ENCODE results near the gene RNF225.

RNF225 gene

DNA sequence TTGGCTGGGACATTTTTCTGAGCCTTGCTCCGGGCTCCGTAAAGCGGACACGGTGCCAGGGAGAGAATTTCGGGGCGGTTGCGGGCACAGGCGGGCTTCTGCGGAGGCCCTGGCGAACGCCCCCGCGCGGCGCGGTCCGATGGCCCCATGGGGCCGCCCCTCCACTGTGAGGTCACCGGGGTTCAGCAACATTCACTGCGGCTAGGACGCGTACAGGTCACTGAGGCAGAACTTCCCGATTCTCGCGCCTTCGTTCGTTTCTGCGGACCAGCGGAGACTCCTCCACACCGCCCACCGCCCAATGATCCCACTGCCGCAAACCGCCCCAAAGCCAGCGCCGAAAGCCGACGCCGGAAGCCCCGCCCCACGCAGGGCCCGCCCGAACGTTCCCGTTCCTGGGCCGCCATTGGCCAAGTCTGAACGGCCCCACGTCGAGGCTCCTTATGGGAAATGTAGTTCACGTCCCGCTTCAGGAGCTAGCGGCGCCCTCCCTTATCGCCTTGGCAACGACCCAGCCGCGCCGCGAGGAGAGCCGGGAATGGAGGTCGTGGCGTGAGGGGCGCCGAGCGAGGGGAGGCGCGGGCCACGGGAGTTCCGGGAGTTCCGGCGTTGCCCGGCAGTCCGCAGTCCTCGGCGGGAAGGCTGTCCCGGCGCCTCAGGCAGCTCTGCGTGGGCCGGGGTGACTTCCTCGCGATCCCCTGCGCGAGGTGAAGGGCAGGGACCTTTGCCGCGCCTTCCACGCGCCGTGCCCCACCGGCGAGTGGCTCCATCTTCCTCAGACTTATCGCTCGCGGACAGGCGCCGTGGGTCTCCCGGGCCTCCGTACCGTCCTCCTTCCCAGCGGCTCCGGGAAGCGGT lies 12.9 kb downstream of the RNF225 start, which contains the start of gene ZNF584:
Gene ZNF584 (plus strand): TSS at position 498 of the 858 bp plus-strand sequence. CDS start 499 bp downstream, outside the sequence.
- peak within 1 kb of the TSS; percentile 91 for H3K4me2 ChIP-seq (ENCODE audit: low read depth, low read length, poor library complexity, severe bottlenecking)
- H3K4me3 ChIP-seq (ENCODE audit: low read length, poor library complexity, severe bottlenecking) = peak within 1 kb of the TSS; percentile 86
- no peaks in the 10 kb centered on the region for H3K9me2 ChIP-seq (replicated peaks; ENCODE audit: low read depth, low read length)
- no peaks in the 10 kb centered on the region for H3K36me3 ChIP-seq (ENCODE audit: insufficient read depth, low read length)
- TF ChIP-seq EZH2phosphoT487 (IDR thresholded peaks at IDR 0.05; ENCODE audit: borderline replicate concordance) = no peak
- TF ChIP-seq, protein P1, sequence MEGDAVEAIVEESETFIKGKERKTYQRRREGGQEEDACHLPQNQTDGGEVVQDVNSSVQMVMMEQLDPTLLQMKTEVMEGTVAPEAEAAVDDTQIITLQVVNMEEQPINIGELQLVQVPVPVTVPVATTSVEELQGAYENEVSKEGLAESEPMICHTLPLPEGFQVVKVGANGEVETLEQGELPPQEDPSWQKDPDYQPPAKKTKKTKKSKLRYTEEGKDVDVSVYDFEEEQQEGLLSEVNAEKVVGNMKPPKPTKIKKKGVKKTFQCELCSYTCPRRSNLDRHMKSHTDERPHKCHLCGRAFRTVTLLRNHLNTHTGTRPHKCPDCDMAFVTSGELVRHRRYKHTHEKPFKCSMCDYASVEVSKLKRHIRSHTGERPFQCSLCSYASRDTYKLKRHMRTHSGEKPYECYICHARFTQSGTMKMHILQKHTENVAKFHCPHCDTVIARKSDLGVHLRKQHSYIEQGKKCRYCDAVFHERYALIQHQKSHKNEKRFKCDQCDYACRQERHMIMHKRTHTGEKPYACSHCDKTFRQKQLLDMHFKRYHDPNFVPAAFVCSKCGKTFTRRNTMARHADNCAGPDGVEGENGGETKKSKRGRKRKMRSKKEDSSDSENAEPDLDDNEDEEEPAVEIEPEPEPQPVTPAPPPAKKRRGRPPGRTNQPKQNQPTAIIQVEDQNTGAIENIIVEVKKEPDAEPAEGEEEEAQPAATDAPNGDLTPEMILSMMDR (conservative IDR thresholded peaks at IDR 0.05; ENCODE audit: low read length) = peak; percentile 36
- H3K4me1 ChIP-seq (ENCODE audit: insufficient read depth, low read length, poor library complexity, severe bottlenecking) = peaks cover 22% of the 10 kb centered on the region
- H3K79me2 ChIP-seq (ENCODE audit: insufficient read depth, low read length) = peaks cover 18% of the 10 kb centered on the region; the same call in 1 of the 2 replicates
- no peaks in the 10 kb centered on the region for H3K9me3 ChIP-seq (ENCODE audit: insufficient read depth, low read depth, low read length)
- H3K9ac ChIP-seq (ENCODE audit: low read depth, low read length, poor library complexity, severe bottlenecking) = peak within 1 kb of the TSS; percentile 89
- no peaks in the 10 kb centered on the region for H3K27me3 ChIP-seq (ENCODE audit: insufficient read depth, low read length, poor library complexity, severe bottlenecking)
- H2AFZ ChIP-seq (ENCODE audit: low read length) = peak within 1 kb of the TSS; percentile 92
- H4K20me1 ChIP-seq (ENCODE audit: insufficient read depth, low read length, poor library complexity, severe bottlenecking) = no peaks in the 10 kb centered on the region
- H3F3A ChIP-seq (ENCODE audit: low read depth) = no peaks in the 10 kb centered on the region

DNA sequence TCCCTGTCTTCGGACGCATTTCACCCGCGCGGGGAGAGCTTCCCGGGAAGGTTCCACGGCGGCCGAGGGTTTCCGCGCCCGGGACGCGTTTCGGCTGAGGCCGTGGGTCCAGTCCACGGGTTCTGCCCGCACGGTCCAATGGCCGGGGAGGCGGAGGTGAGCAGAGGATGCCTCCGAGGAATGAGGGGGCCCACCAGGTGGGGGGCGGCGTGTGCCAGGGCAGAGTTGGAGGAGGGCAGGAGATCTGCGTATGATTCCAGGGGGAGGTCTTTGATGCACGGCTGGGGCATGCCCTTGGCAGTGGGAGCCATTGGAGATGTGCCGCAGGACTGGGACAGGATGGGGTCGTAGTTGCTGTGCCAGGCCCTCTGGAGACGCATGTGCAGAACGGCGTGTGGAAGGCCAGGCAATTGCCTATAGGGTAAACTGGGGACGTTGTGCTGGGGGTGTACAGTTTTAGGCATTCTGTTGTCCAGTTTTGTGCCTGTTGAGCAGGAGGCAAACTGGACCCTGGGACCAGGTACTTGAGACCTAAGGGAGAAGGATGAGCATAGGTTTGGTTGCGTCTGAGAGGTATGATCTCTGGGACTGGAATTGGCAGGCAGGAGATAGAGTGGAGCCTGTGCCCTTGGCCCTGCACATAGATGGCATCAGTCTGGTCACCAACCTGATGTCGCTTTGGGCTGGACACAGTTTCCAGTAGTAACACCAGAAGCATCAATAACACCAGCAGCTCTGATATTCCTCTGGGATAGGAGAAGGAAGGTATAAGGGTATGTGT lies 13.7 kb downstream of the RNF225 start:
- H3K4me3 ChIP-seq (ENCODE audit: low read length, poor library complexity, severe bottlenecking) = peak overlapping the region; percentile 86
- H3K79me2 ChIP-seq (ENCODE audit: insufficient read depth, low read length) = peaks cover 18% of the 10 kb centered on the region; the same call in 1 of the 2 replicates
- peaks cover 22% of the 10 kb centered on the region for H3K4me1 ChIP-seq (ENCODE audit: insufficient read depth, low read length, poor library complexity, severe bottlenecking)

DNA sequence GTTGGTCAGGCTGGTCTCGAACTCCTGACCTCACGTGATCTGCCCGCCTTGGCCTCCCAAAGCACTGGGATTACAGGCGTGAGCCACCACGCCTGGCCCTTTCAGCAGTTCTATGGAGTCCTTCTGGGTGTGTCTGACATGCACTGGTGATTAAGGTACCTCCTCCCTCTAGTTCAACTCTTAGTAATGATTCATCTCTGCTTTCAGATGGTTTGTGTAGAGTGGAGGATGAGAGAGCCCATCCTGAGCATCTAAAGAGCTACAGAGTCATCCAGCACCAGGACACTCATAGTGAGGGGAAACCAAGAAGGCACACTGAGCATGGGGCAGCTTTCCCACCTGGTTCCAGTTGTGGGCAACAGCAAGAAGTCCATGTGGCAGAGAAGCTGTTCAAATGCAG lies 21.1 kb downstream of the RNF225 start:
- Histone ChIP-seq H3K4me1 (ENCODE audit: insufficient read depth, low read length, poor library complexity, severe bottlenecking) (no peaks in the 10 kb centered on the region), H3K4me3 (ENCODE audit: low read length, poor library complexity, severe bottlenecking) (no peak overlapping the region), H2AFZ (ENCODE audit: low read length) (no peak overlapping the region), H3K79me2 (ENCODE audit: insufficient read depth, low read length) (no peaks in the 10 kb centered on the region), H3K27me3 (ENCODE audit: insufficient read depth, low read length, poor library complexity, severe bottlenecking) (no peaks in the 10 kb centered on the region), H3F3A (ENCODE audit: low read depth) (no peaks in the 10 kb centered on the region), H3K9ac (ENCODE audit: low read depth, low read length, poor library complexity, severe bottlenecking) (no peak overlapping the region), H3K36me3 (ENCODE audit: insufficient read depth, low read length) (peaks cover 10% of the 10 kb centered on the region; the same call in 1 of the 2 replicates), H3K4me2 (ENCODE audit: low read depth, low read length, poor library complexity, severe bottlenecking) (no peak overlapping the region), H3K9me3 (ENCODE audit: insufficient read depth, low read depth, low read length) (no peaks in the 10 kb centered on the region), H4K20me1 (ENCODE audit: insufficient read depth, low read length, poor library complexity, severe bottlenecking) (no peaks in the 10 kb centered on the region), H3K9me2 (replicated peaks; ENCODE audit: low read depth, low read length) (no peaks in the 10 kb centered on the region)
- TF ChIP-seq, protein P1 (conservative IDR thresholded peaks at IDR 0.05; ENCODE audit: low read length) = no peak
- TF ChIP-seq EZH2phosphoT487 (IDR thresholded peaks at IDR 0.05; ENCODE audit: borderline replicate concordance) = no peak

More for the DNA sequence above, 13.7 kb downstream of the RNF225 start:
- Histone ChIP-seq H3K36me3 (ENCODE audit: insufficient read depth, low read length) (no peaks in the 10 kb centered on the region), H3F3A (ENCODE audit: low read depth) (no peaks in the 10 kb centered on the region), H3K9ac (ENCODE audit: low read depth, low read length, poor library complexity, severe bottlenecking) (peak overlapping the region; percentile 89), H2AFZ (ENCODE audit: low read length) (peak overlapping the region; percentile 92), H3K4me2 (ENCODE audit: low read depth, low read length, poor library complexity, severe bottlenecking) (peak overlapping the region; percentile 91), H3K9me3 (ENCODE audit: insufficient read depth, low read depth, low read length) (no peaks in the 10 kb centered on the region), H4K20me1 (ENCODE audit: insufficient read depth, low read length, poor library complexity, severe bottlenecking) (no peaks in the 10 kb centered on the region), H3K27me3 (ENCODE audit: insufficient read depth, low read length, poor library complexity, severe bottlenecking) (no peaks in the 10 kb centered on the region), H3K9me2 (replicated peaks; ENCODE audit: low read depth, low read length) (no peaks in the 10 kb centered on the region)
- no peak for TF ChIP-seq EZH2phosphoT487 (IDR thresholded peaks at IDR 0.05; ENCODE audit: borderline replicate concordance)
- TF ChIP-seq, protein P1 (conservative IDR thresholded peaks at IDR 0.05; ENCODE audit: low read length) = no peak
